Neural crest cell (in vitro differentiated cells): Measurements from ENCODE around the gene RNPEPL1. TPM values are rescaled to one million over a fixed set of nuclear protein-coding genes. Genes with fewer than 3 reads are reported as not detected.
A peak's percentile ranks its signal among the peaks of the same experiment; 100 is the strongest.

ENCODE experiments used
- DNase-seq: peaks from one replicate; pipeline ENCODE4 v3.0.0; 2021; ENCODE audit warnings: low read depth, mixed read lengths, low spot score
- H3K27ac Mint-ChIP-seq: one replicate; pipeline ENCODE4 v1.8.0; 2021; ENCODE audit warnings: mild to moderate bottlenecking, mixed read lengths; ENCODE audit not compliant: unreplicated experiment
- H3K27me3 Mint-ChIP-seq: 2 replicates; pipeline ENCODE4 v1.8.0; 2021; ENCODE audit warnings: low read depth, mild to moderate bottlenecking, mixed read lengths
- H3K36me3 Mint-ChIP-seq: 2 replicates; pipeline ENCODE4 v1.8.0; 2021; ENCODE audit warnings: low read depth, mild to moderate bottlenecking, mixed read lengths
- H3K4me1 Mint-ChIP-seq: 2 replicates; pipeline ENCODE4 v1.8.0; 2021; ENCODE audit warnings: mixed read lengths
- H3K4me3 Mint-ChIP-seq: one replicate; pipeline ENCODE4 v1.8.0; 2021; ENCODE audit warnings: mild to moderate bottlenecking, mixed read lengths
- H3K9me3 Mint-ChIP-seq: 2 replicates; pipeline ENCODE4 v1.8.0; 2021; ENCODE audit warnings: mixed read lengths
- CTCF ChIP-seq: fragments of 200-600 bp; sonication (generic); conservative IDR thresholded peaks from 2 replicates; pipeline ENCODE4 v1.5.0; 2021; ENCODE audit warnings: antibody characterized with exemption, mild to moderate bottlenecking
- total RNA-seq: library from RNA; stranded (reverse); gene quantifications from 2 replicates; pipeline ENCODE4 v1.2.1, GENCODE V29; 2021

Gene RNPEPL1
- total RNA-seq, 1 donor from 2014 or later, result 36.1 TPM

GRCh38 chr2:240591784-240592183 lies 23.5 kb downstream of the RNPEPL1 start:
- DNase-seq, result no peak
- TF ChIP-seq CTCF, result no peak
- Mint-ChIP-seq H3K27ac (peak overlapping the region; percentile 35), H3K4me3 (no peak overlapping the region), H3K36me3 (no peaks in the 10 kb centered on the region), H3K4me1 (peaks cover 20% of the 10 kb centered on the region), H3K9me3 (no peaks in the 10 kb centered on the region), H3K27me3 (no peaks in the 10 kb centered on the region)

- Mint-ChIP-seq H3K36me3 (no peaks in the 10 kb centered on the region), H3K4me1 (peaks cover 9% of the 10 kb centered on the region), H3K27ac (no peak overlapping the region), H3K9me3 (no peaks in the 10 kb centered on the region), H3K27me3 (no peaks in the 10 kb centered on the region), H3K4me3 (peak overlapping the region; percentile 61)
- DNase-seq, result no peak
- no peak for TF ChIP-seq CTCF
Measured at GRCh38 chr2:240593026-240593702, 24.9 kb downstream of the RNPEPL1 start.

GRCh38 chr2:240593703-240594451 lies 25.6 kb downstream of the RNPEPL1 start:
- Mint-ChIP-seq H3K36me3 (no peaks in the 10 kb centered on the region), H3K27ac (no peak overlapping the region), H3K9me3 (no peaks in the 10 kb centered on the region), H3K27me3 (no peaks in the 10 kb centered on the region), H3K4me3 (no peak overlapping the region), H3K4me1 (peaks cover 2% of the 10 kb centered on the region)
- DNase-seq, result no peak
- TF ChIP-seq CTCF, result no peak

- no peak for DNase-seq
- Mint-ChIP-seq H3K27ac (no peak overlapping the region), H3K27me3 (no peaks in the 10 kb centered on the region), H3K36me3 (no peaks in the 10 kb centered on the region), H3K9me3 (no peaks in the 10 kb centered on the region), H3K4me1 (no peaks in the 10 kb centered on the region), H3K4me3 (no peak overlapping the region)
- no peak for TF ChIP-seq CTCF
Measured at GRCh38 chr2:240594511-240595380, 26.5 kb downstream of the RNPEPL1 start.

GRCh38 chr2:240595381-240596079 lies 27.2 kb downstream of the RNPEPL1 start:
- Mint-ChIP-seq H3K4me1 (no peaks in the 10 kb centered on the region), H3K9me3 (no peaks in the 10 kb centered on the region), H3K4me3 (no peak overlapping the region), H3K27me3 (no peaks in the 10 kb centered on the region), H3K36me3 (no peaks in the 10 kb centered on the region), H3K27ac (no peak overlapping the region)
- peak; percentile 51 for DNase-seq
- peak; percentile 39 for TF ChIP-seq CTCF
